ENCODE results near the gene PCOLCE2.

DNA sequence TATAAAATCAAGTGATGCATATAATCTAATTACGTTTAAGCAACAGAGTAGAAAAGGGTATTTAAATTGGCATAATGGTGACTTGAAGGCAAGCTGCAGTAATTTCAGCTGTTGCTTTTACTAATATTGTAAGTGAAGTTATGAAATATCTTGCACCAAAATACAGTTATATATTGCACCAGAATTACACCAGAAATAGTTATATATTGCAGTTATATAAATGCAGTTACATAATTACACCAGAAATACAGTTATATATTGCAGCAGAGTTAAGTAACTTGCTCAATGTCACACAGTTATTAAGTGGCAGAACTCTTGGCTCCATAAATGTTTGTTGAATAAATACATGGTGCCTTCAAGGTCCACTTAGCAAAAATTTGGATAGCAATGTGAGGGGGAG, 51.4 kb downstream of the PCOLCE2 start:
- TF ChIP-seq TAF1 (IDR thresholded peaks at IDR 0.05; ENCODE audit: borderline replicate concordance, insufficient read depth, low read length) (no peak), POLR2AphosphoS5 (IDR thresholded peaks at IDR 0.05; ENCODE audit: low read depth, low read length) (no peak), SIN3A (IDR thresholded peaks at IDR 0.05; ENCODE audit: borderline replicate concordance, insufficient read depth, low read length) (no peak), REST (IDR thresholded peaks at IDR 0.05; ENCODE audit: insufficient read depth in 1 of 2, low read depth in 2 of 2, low read length in 2 of 2) (no peak)

Data from PFSK-1 (cell line).